ENCODE measurements around the gene CACNA2D3. TPM values are rescaled to one million over a fixed set of nuclear protein-coding genes. Genes with fewer than 3 reads are reported as not detected.

Gene CACNA2D3
- total RNA-seq, 2 experiments from 2014 or later = not detected

DNA sequence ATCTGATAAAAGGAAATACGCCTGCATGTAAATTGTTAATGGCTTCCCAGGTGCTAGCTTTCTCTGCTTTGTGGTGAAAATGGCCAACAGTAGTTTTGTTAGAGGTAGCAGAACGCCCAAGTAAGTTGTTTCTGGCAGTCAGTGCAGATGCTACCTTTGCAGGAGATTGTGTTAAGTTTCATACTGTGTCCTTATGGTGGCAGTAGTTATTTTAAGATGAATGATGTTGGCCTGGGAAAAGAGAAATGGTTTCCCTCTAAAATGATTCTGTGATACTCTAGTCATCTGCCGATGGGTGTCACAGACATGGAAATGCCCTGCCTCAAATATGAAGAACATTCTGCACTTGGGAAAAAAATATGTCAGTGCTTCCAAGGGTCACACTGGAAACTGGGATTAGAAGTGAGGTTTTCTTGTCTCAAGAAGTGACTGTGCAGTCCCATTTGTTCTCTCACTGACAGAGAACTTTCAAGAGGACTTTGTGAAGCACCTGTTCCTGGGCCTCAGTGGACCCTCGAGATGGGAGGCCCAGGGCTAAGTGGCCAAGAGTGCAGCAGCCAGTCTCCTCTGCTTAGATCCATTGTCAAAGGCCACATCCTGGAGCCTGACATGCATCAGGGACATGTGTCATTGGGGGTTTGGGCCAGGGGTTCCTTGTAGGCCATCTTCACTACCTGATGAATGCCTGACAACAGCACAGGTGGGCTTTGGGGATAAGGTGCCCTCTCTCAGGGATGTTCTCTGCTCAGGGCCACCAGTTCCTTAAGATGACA is 393.3 kb downstream of the CACNA2D3 start:
- CTCF ChIA-PET = no interaction called here

GRCh38 chr3:54517424-54517823 is 395.1 kb downstream of the CACNA2D3 start:
- Mint-ChIP-seq H3K36me3 (no peaks in the 10 kb centered on the region), H3K9me3 (peaks cover 10% of the 10 kb centered on the region), H3K27ac (no peak overlapping the region), H3K4me3 (no peak overlapping the region), H3K27me3 (no peaks in the 10 kb centered on the region), H3K4me1 (ENCODE audit: low read depth) (no peaks in the 10 kb centered on the region)
- ChIA-PET CTCF (no interaction called here), POLR2A (no interaction called here)
- DNase-seq = no peak
- intact Hi-C loops (cut with micrococcal nuclease) = no loop called here

More for the DNA sequence above, 393.3 kb downstream of the CACNA2D3 start:
- POLR2A ChIA-PET = no interaction called here
- DNase-seq = no peak
- H3K9me3 Mint-ChIP-seq = peaks cover 3% of the 10 kb centered on the region
- no peaks in the 10 kb centered on the region for H3K36me3 Mint-ChIP-seq
- no peaks in the 10 kb centered on the region for H3K27me3 Mint-ChIP-seq
- H3K4me3 Mint-ChIP-seq = no peak overlapping the region
- no peaks in the 10 kb centered on the region for H3K4me1 Mint-ChIP-seq (ENCODE audit: low read depth)
- intact Hi-C loops (cut with micrococcal nuclease) = no loop called here
- no peak overlapping the region for H3K27ac Mint-ChIP-seq

GRCh38 chr3:54518011-54518675 is 395.8 kb downstream of the CACNA2D3 start:
- peaks cover 11% of the 10 kb centered on the region for H3K9me3 Mint-ChIP-seq
- intact Hi-C loops (cut with micrococcal nuclease) = no loop called here
- POLR2A ChIA-PET = no interaction called here
- H3K4me3 Mint-ChIP-seq = no peak overlapping the region
- no peaks in the 10 kb centered on the region for H3K36me3 Mint-ChIP-seq
- no peak for DNase-seq
- H3K4me1 Mint-ChIP-seq (ENCODE audit: low read depth) = no peaks in the 10 kb centered on the region
- no peak overlapping the region for H3K27ac Mint-ChIP-seq
- H3K27me3 Mint-ChIP-seq = no peaks in the 10 kb centered on the region
- CTCF ChIA-PET = no interaction called here

- ChIA-PET CTCF (no interaction called here), POLR2A (no interaction called here)
- intact Hi-C loops (cut with micrococcal nuclease) = no loop called here
- Mint-ChIP-seq H3K27me3 (no peaks in the 10 kb centered on the region), H3K36me3 (no peaks in the 10 kb centered on the region), H3K9me3 (peaks cover 18% of the 10 kb centered on the region), H3K27ac (no peak overlapping the region), H3K4me3 (no peak overlapping the region), H3K4me1 (ENCODE audit: low read depth) (no peaks in the 10 kb centered on the region)
- DNase-seq = no peak
These were observed 397.1 kb downstream of the CACNA2D3 start for GRCh38 chr3:54519493-54519892.

DNA sequence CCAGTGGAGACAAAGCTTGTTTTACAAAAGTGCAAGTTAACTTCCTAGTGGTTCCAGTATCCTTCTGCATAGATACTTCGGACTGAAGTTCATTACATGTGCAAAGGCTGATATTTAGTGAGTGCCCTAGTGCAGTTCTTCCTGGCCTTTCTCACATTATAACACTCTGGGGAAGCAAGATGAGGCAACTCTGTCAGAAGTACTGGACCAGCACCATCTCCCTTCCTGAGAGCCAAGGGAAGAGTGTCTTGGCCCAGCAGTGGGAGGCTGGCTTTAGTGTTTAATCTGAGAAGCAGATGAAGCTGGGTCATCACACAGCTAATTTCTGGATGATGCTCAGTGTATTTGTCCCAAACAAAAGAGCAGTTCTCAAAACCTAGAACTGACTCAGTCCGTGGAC is 397.7 kb downstream of the CACNA2D3 start:
- CTCF ChIA-PET = no interaction called here
- no peak for DNase-seq
- Mint-ChIP-seq H3K4me3 (no peak overlapping the region), H3K27ac (no peak overlapping the region), H3K36me3 (no peaks in the 10 kb centered on the region), H3K9me3 (peaks cover 21% of the 10 kb centered on the region), H3K27me3 (no peaks in the 10 kb centered on the region), H3K4me1 (ENCODE audit: low read depth) (no peaks in the 10 kb centered on the region)
- intact Hi-C loops (cut with micrococcal nuclease) = no loop called here
- POLR2A ChIA-PET = no interaction called here

GRCh38 chr3:54527521-54527920 is 405.2 kb downstream of the CACNA2D3 start:
- ChIA-PET CTCF (no interaction called here), POLR2A (no interaction called here)
- Mint-ChIP-seq H3K27ac (no peak overlapping the region), H3K4me1 (ENCODE audit: low read depth) (no peaks in the 10 kb centered on the region), H3K4me3 (no peak overlapping the region), H3K36me3 (no peaks in the 10 kb centered on the region), H3K27me3 (no peaks in the 10 kb centered on the region), H3K9me3 (peaks cover 36% of the 10 kb centered on the region)
- intact Hi-C loops (cut with micrococcal nuclease) = no loop called here
- DNase-seq = no peak

DNA sequence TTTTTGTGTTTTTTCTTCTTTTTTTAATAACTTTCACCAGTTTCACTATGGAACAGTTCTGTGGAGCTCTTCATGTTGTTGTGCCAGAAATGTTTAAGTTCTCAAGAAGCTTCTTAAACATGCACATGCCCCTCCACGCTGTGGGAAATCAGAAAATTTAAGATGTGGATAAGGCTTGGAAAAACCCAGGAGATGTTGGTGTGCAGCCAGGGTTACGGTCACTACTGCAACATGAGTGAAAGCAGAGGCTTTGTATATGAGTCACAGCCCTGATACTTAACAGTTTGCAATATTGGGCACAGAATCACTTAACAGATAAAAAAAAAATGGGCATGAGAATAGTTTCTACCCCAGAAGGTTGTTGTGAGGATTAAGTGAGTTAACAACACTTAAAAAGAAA is 405.6 kb downstream of the CACNA2D3 start:
- no peak overlapping the region for H3K4me3 Mint-ChIP-seq
- ChIA-PET CTCF (no interaction called here), POLR2A (no interaction called here)
- intact Hi-C loops (cut with micrococcal nuclease) = no loop called here
- no peak for DNase-seq
- no peaks in the 10 kb centered on the region for H3K4me1 Mint-ChIP-seq (ENCODE audit: low read depth)
- peaks cover 33% of the 10 kb centered on the region for H3K9me3 Mint-ChIP-seq
- H3K27ac Mint-ChIP-seq = no peak overlapping the region
- no peaks in the 10 kb centered on the region for H3K27me3 Mint-ChIP-seq
- no peaks in the 10 kb centered on the region for H3K36me3 Mint-ChIP-seq

DNA sequence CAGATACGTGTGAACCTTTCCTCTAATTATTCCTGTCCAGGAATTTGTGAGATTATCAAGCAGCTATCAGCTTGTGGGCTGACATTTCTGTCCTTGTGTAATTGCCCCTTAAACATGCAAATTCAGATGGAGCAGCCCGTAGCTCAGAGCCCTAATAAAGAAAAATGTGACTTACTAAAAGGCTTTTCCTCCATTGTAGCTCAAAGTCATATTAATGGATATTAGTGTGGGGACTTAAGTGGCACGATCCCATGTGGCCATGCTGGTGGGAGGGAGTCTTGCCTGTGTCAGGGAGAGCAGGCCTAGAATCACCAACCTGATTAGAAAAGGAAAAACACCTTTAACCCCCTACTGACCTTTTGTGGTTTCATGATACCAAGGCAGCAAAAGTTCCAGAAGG is 406.3 kb downstream of the CACNA2D3 start:
- no peaks in the 10 kb centered on the region for H3K36me3 Mint-ChIP-seq
- H3K27ac Mint-ChIP-seq = no peak overlapping the region
- H3K9me3 Mint-ChIP-seq = peaks cover 29% of the 10 kb centered on the region
- ChIA-PET POLR2A (no interaction called here), CTCF (no interaction called here)
- intact Hi-C loops (cut with micrococcal nuclease) = no loop called here
- no peak overlapping the region for H3K4me3 Mint-ChIP-seq
- DNase-seq = no peak
- H3K27me3 Mint-ChIP-seq = no peaks in the 10 kb centered on the region
- no peaks in the 10 kb centered on the region for H3K4me1 Mint-ChIP-seq (ENCODE audit: low read depth)

DNA sequence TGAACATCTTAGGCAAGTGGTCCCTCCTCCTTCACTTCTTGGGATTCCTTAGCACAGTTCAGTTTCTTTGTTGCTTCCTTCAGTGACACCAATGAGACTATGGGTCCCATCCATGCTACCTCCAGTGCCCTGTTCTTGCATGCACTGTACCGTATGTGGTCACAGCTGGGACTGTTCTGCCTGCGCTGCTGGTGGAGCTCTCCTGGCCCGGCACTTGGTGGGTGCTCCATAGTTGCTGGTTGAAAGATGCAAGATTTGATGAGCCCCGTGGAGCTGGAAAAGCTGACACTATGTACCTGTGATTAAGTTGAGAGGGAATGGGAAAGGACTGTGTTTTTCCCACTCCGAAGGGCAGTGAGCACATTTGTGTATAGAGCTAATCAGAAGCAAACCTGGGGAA is 407.7 kb downstream of the CACNA2D3 start:
- POLR2A ChIA-PET = no interaction called here
- CTCF ChIA-PET = no interaction called here
- Mint-ChIP-seq H3K27me3 (no peaks in the 10 kb centered on the region), H3K36me3 (no peaks in the 10 kb centered on the region), H3K4me1 (ENCODE audit: low read depth) (no peaks in the 10 kb centered on the region), H3K9me3 (peaks cover 22% of the 10 kb centered on the region), H3K27ac (no peak overlapping the region), H3K4me3 (no peak overlapping the region)
- DNase-seq = no peak
- intact Hi-C loops (cut with micrococcal nuclease) = no loop called here

DNA sequence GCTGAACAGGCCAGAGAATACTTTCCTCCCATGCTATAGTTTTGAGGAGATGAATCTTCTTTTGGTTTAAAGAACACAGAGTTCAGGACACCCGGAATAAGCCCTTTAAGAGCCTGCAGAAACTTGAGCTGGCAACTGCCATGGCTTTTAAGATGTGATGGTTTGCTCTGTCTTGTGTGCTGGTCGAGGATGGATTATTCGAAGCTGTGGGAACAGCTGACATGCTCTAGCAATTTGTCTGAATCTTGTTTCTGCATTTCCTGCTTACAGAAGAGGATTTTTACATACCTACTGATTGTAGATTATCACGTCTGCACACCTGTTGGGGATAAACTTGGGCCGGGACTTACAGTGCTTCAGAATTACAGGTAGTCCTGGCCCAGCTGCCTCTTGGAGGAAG is 408.6 kb downstream of the CACNA2D3 start:
- POLR2A ChIA-PET = no interaction called here
- Mint-ChIP-seq H3K27ac (no peak overlapping the region), H3K9me3 (peaks cover 16% of the 10 kb centered on the region), H3K4me3 (no peak overlapping the region), H3K27me3 (no peaks in the 10 kb centered on the region), H3K4me1 (ENCODE audit: low read depth) (no peaks in the 10 kb centered on the region), H3K36me3 (no peaks in the 10 kb centered on the region)
- CTCF ChIA-PET = interaction anchor here (0.5 kb wide), 1 partner anchor 592 kb away, joined by 3 read pairs; no protein-coding TSS in a partner anchor
- no peak for DNase-seq
- intact Hi-C loops (cut with micrococcal nuclease) = no loop called here

DNA sequence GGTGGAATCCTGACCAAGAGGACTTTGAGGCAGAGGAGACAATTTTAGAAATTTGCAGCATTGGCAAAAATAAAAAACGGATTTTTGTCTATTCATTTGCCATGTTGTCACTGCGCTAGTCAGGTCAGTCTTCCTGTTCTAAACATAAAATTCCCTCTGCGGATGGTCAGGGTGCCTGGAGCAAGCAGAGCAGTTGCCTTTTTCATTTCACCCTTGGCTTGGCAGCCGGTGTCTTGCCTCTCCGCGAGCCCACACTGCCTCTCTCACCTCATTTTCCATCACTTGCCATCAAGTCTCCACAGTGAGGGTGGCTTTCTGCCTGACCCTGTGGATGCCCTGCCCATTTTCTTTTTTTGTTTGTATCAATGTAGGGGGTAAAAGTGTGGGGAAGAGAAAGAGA is 409.4 kb downstream of the CACNA2D3 start:
- H3K9me3 Mint-ChIP-seq = peaks cover 9% of the 10 kb centered on the region
- intact Hi-C loops (cut with micrococcal nuclease) = no loop called here
- no peak overlapping the region for H3K27ac Mint-ChIP-seq
- no peaks in the 10 kb centered on the region for H3K27me3 Mint-ChIP-seq
- DNase-seq = no peak
- no peak overlapping the region for H3K4me3 Mint-ChIP-seq
- CTCF ChIA-PET = no interaction called here
- H3K4me1 Mint-ChIP-seq (ENCODE audit: low read depth) = no peaks in the 10 kb centered on the region
- no peaks in the 10 kb centered on the region for H3K36me3 Mint-ChIP-seq
- POLR2A ChIA-PET = no interaction called here

DNA sequence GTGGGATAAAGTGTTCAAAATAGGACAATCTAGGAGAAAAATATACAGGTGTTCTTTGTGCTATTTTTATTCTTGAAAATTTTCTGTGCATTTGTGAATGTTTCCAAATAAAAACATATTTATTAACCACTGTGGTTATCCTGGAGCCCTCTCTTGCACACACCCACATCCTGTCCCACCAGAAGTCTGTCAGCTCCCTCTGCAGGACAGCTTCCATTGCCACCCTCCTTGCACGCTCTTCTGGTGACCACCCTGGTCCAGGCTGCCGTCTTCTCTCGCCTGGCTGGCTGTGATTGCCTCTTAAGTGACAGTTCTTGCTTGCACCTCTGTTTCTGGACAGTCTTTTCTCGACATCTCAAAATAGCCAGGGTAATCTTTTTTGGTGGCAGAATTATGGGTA is 411.5 kb downstream of the CACNA2D3 start:
- intact Hi-C loops (cut with micrococcal nuclease) = no loop called here
- Mint-ChIP-seq H3K4me3 (no peak overlapping the region), H3K9me3 (no peaks in the 10 kb centered on the region), H3K4me1 (ENCODE audit: low read depth) (no peaks in the 10 kb centered on the region), H3K27me3 (no peaks in the 10 kb centered on the region), H3K27ac (no peak overlapping the region), H3K36me3 (no peaks in the 10 kb centered on the region)
- POLR2A ChIA-PET = no interaction called here
- CTCF ChIA-PET = no interaction called here
- no peak for DNase-seq

DNA sequence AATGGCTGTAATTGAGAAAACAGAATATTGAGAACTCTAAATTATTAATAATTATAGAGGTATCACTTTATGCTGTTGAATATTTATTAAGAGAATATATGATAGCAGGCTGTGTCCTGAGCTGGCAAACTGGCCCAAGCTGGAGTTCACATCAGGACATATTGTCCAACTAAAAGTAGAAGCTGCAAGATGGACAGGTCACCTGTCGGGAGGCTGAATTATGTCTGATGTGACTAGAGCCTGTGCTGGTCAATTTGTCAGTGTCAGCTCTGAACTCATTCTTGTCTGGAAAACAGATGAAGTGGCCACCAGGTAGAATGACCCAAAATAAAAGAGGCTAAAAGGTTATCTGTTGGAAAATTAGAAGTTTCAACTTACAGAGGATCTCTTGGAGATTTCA is 413.3 kb downstream of the CACNA2D3 start:
- CTCF ChIA-PET = interaction anchor here (0.8 kb wide), 1 partner anchor 587 kb away, joined by 3 read pairs; no protein-coding TSS in a partner anchor

More for the DNA sequence above, 413.3 kb downstream of the CACNA2D3 start:
- no peaks in the 10 kb centered on the region for H3K27me3 Mint-ChIP-seq
- H3K4me1 Mint-ChIP-seq (ENCODE audit: low read depth) = no peaks in the 10 kb centered on the region
- intact Hi-C loops (cut with micrococcal nuclease) = no loop called here
- DNase-seq = no peak
- no peaks in the 10 kb centered on the region for H3K9me3 Mint-ChIP-seq
- no peak overlapping the region for H3K4me3 Mint-ChIP-seq
- H3K36me3 Mint-ChIP-seq = no peaks in the 10 kb centered on the region
- no peak overlapping the region for H3K27ac Mint-ChIP-seq
- POLR2A ChIA-PET = no interaction called here

All from activated CD4-positive, alpha-beta memory T cell treated with anti-CD3 and anti-CD28 coated beads for 36 hours (primary cell).